Left cardiac atrium (tissue), 4 donors: Measurements from ENCODE around the gene COL4A1. TPM values are rescaled to one million over a fixed set of nuclear protein-coding genes. Genes with fewer than 3 reads are reported as not detected.

ENCODE experiments used
- ATAC-seq, 2 donors: fragments of 200-7000 bp; cut with Tn5 transposase; one replicate each; pipeline ENCODE4 v1.9.1; 2020; ENCODE audit warnings: mild to moderate bottlenecking in 2 of 2, moderate library complexity in 2 of 2
- DNase-seq: peaks from one replicate; pipeline ENCODE4 v3.0.0-alpha.2; 2020
- intact Hi-C, 2 donors: fragments of 100-400 bp; cut with DNase I; formaldehyde crosslinking; loops; one replicate each; pipeline versions ENCODE4 v1.14.1 to v1.15.1; 2022 to 2023
- total RNA-seq, 2 donors: library from RNA; stranded (reverse); fragmentation: NEBNext Ultra II Directional; extraction: Animal tissue kit (Norgen Biotek cat#: 25700); gene quantifications; one replicate each; pipeline ENCODE4 v1.2.1, GENCODE V29; 2021
- donor health status: DM: no; HTN: yes; CAD: no.
- donor health status: DM: no; HTN: yes; CAD: no; lungs with severe emphysema.
- donor health status: DM: yes; HTN: yes; CAD: no.
- donor health status: Dilated cardiomyopathy.

COL4A1 gene
- total RNA-seq, 2 donors from 2014 or later: 210 to 456 TPM

- ATAC-seq: peak; percentile 53 to 68
- intact Hi-C loops: no loop called here
- peak; percentile 45 for DNase-seq
Observed at GRCh38 chr13:110286833-110287819, 19.8 kb downstream of the COL4A1 start.

GRCh38 chr13:110285991-110286832 is 20.7 kb downstream of the COL4A1 start:
- peak in 1 of 2 donors; percentile 31 for ATAC-seq
- intact Hi-C loops: no loop called here
- no peak for DNase-seq

GRCh38 chr13:110284779-110285484 is 22.0 kb downstream of the COL4A1 start:
- ATAC-seq (peak in 1 of 2 donors; percentile 8), DNase-seq (no peak)
- intact Hi-C loops: no loop called here

- DNase-seq: no peak
- no peak for ATAC-seq
- intact Hi-C loops: no loop called here
Observed at GRCh38 chr13:110283736-110284517, 23.0 kb downstream of the COL4A1 start.

- ATAC-seq: no peak
- intact Hi-C loops: no loop called here
Observed at GRCh38 chr13:110282316-110282841, 24.6 kb downstream of the COL4A1 start.

GRCh38 chr13:110281736-110282135 is 25.2 kb downstream of the COL4A1 start:
- ATAC-seq (no peak), DNase-seq (no peak)
- intact Hi-C loops: no loop called here

More at GRCh38 chr13:110282316-110282841, 24.6 kb downstream of the COL4A1 start:
- DNase-seq: no peak

GRCh38 chr13:110280985-110281688 is 25.8 kb downstream of the COL4A1 start:
- ATAC-seq (peak in 1 of 2 donors; percentile 60), DNase-seq (no peak)
- intact Hi-C loops: no loop called here

GRCh38 chr13:110280231-110280813 is 26.6 kb downstream of the COL4A1 start:
- DNase-seq (no peak), ATAC-seq (no peak)
- intact Hi-C loops: no loop called here

- no peak for ATAC-seq
- no peak for DNase-seq
Observed at GRCh38 chr13:110279684-110280083, 27.3 kb downstream of the COL4A1 start.

GRCh38 chr13:110278859-110279258 is 28.1 kb downstream of the COL4A1 start:
- no peak for ATAC-seq
- intact Hi-C loops: no loop called here
- no peak for DNase-seq

More at GRCh38 chr13:110279684-110280083, 27.3 kb downstream of the COL4A1 start:
- intact Hi-C loops: no loop called here

GRCh38 chr13:110277357-110277975 is 29.5 kb downstream of the COL4A1 start:
- ATAC-seq: peak in 1 of 2 donors; percentile 45
- intact Hi-C loops: no loop called here
- DNase-seq: no peak

GRCh38 chr13:110276553-110276950 is 30.4 kb downstream of the COL4A1 start:
- no peak for DNase-seq
- intact Hi-C loops: no loop called here
- peak in 1 of 2 donors; percentile 48 for ATAC-seq

- no peak for DNase-seq
Observed at GRCh38 chr13:110275931-110276552, 30.9 kb downstream of the COL4A1 start.

GRCh38 chr13:110274687-110275086 is 32.3 kb downstream of the COL4A1 start:
- no peak for DNase-seq
- intact Hi-C loops: no loop called here
- peak; percentile 16 to 49 for ATAC-seq

More at GRCh38 chr13:110275931-110276552, 30.9 kb downstream of the COL4A1 start:
- intact Hi-C loops: no loop called here
- ATAC-seq: peak in 1 of 2 donors; percentile 25

GRCh38 chr13:110273254-110273653 is 33.7 kb downstream of the COL4A1 start:
- no peak for ATAC-seq
- intact Hi-C loops: no loop called here
- DNase-seq: no peak

- intact Hi-C loops: no loop called here
- no peak for DNase-seq
- no peak for ATAC-seq
Observed at GRCh38 chr13:110272651-110273050, 34.3 kb downstream of the COL4A1 start.
